ENCODE measurements around the gene TET1.

GRCh38 chr10:68578974-68579373 lies 18.8 kb downstream of the TET1 start:
- TF ChIP-seq POLR2AphosphoS5 (IDR thresholded peaks at IDR 0.05; ENCODE audit: low read depth, low read length) (no peak), TAF1 (IDR thresholded peaks at IDR 0.05; ENCODE audit: low read depth, low read length) (no peak), POLR2A (IDR thresholded peaks at IDR 0.05; ENCODE audit: low read depth, low read length) (no peak)

All from GM12891 (cell line).